Fibroblast of skin of back (primary cell): Measurements from ENCODE around the gene UBE4B.
"Not testable (repeated sequence)": the region's sequence is repeated elsewhere in the genome, so short reads cannot be mapped to it uniquely, and the experiment has no call there.

Experiments
- DNase-seq: peaks from one replicate; pipeline ENCODE4 v3.0.0-alpha.2; 2013

The UBE4B gene

DNA sequence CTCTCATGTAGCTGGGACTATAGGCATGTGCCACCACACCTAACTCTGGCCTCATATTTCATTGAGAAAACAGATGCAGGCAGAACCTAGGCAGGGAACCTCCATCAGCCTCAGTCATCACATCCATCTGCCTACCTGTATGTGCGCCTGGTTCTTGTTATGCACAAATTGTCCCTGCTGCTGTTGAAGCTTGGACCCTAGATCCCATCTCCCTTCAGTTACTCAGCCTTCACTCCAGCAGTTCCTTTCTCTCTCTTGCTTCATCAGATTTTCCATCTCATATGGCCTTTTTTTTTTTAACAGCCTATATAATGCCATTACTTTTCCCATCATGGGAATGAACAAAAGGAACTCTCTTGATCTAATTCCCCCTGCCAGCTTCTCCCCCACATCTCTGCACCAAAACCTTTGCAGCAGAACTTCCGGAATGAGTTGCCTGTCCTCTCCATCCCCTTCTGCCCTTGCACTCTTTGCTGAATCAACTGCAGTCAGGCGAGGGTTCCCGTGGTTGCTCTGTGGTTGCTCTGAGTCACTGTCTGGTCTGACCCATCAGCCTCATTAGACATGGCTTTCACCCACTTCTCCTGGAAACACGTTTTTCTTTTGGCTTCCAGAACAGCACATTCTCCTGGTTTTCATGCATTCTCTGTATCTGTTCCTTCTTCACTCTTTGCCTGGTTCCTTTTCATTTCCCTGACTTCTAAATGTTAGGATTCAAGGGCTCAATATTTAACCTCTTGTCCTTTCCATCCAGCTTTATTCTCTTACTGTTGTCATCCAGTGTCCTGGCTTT is 41.5 kb downstream of the UBE4B start:
- peak; percentile 94 for DNase-seq

DNA sequence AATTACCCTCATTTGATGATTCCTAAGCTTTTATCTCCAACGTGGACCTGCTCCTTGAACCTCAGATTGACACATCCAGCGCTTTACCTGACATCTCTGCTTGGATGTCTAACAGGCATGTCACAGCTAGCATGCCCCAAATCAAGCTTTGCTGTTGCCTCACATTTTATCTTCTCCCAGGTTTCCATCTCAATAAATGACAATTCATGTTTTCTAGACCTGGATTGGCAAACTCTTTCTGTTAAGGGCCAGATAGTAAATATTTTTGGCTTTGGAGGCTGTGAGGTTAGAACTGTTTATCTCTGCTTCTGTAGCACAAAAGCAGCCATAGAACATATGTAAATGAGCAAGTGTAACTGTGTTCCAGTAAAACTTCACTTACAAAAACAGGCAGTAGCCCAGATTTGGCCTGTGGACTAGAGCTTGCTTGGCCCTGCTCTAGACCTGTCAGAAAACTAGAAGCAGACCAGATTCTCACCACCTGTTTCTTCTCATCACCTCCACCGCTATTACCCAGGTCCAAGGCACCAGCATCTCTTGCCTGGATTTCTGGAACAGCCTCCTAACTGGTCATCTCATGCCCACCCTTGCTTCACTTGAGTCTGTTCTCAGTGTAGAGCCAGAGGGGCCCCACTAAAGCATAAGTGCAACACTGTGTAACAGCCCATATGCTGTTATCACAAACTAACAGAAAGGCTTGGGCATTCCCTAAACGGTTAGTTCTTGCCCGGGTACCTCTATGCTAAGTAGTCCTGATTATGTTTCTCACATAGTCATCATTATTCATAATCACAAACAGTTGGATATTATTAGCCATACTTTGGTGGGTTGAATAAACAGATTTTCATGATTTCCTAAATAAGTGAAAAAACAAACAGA is 42.3 kb downstream of the UBE4B start:
- no peak for DNase-seq

DNA sequence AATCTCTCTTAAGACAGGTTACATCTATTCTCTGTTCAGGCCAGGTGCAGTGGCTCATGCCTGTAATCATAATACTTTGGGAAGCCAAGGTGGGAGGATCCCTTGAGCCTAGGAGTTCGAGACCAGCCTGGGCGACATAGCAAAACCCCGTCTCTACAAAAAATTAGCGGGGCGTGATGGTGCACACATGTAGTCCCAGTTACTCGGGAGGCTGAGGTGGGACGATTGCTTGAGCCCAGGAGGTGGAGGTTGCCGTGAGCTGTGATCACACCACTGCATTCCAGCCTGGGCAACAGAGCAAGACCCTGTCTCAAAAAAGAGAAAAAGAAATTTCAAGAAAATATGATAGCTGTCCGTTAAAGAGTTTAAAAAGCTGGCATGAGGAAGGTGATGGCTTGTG is 43.0 kb downstream of the UBE4B start:
- no peak for DNase-seq

DNA sequence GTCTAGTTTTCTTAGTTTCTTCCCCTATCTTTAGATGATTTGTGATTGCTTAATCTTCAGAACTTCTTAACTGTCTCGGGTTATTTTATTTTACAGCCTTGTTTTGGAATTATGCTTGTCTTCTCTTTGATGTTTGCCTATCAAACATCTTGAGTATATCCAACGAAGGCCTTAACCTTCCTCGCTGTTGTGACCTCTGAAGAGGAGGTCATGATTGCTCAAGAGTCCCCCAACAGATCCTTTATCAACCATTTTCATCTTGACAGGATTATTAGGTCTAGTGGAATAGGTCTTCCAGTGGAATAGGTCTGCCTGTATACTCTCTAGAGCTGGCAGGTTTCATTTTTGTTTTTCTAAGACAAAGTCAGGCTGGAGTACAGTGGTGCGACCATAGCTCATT is 45.7 kb downstream of the UBE4B start:
- DNase-seq, result no peak

GRCh38 chr1:10080523-10080922 is 47.8 kb downstream of the UBE4B start:
- no peak for DNase-seq

GRCh38 chr1:10082785-10083479 is 50.2 kb downstream of the UBE4B start:
- DNase-seq, result no peak

GRCh38 chr1:10084045-10084444 is 51.3 kb downstream of the UBE4B start:
- no peak for DNase-seq

- DNase-seq, result no peak
These were observed 52.3 kb downstream of the UBE4B start for GRCh38 chr1:10085076-10085475.

- DNase-seq, result no peak
These were observed 54.5 kb downstream of the UBE4B start for GRCh38 chr1:10087210-10087609.

- no peak for DNase-seq
These were observed 69.2 kb downstream of the UBE4B start for GRCh38 chr1:10101929-10102328.

- DNase-seq, result no peak
These were observed 70.4 kb downstream of the UBE4B start for GRCh38 chr1:10103193-10103592.

DNA sequence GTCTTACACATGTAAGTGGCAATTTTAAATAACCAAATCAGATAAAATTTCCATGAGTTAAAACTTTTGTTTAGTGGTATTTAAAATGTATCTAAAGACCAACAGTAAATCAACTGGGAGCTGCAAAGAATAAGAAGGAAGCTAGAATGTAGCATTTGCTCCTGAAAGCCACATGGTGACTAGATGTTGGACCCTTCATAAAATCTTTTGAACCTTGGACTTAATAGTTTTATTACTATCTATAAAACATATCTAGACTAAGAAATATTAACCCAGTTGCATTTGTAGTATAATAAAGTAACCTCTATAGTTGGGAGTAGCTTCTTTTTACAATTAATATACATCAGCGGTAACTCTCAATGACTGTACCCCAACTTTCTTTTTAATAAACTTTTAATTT is 72.1 kb downstream of the UBE4B start:
- no peak for DNase-seq

DNA sequence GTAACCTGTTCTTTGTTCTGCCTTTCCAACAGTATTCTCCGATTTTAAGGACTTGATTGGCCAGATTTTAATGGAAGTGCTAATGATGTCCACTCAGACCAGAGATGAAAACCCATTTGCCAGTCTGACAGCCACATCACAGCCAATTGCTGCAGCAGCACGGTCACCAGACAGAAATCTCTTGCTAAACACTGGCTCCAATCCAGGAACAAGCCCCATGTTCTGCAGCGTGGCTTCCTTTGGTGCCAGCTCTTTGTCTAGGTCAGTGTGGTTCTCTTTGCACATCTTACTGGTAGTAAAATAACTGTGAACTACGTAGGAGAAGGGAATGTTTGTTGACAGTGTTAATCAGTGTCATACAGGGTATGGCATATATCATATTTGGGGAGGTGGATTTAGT is 72.7 kb downstream of the UBE4B start:
- no peak for DNase-seq

DNA sequence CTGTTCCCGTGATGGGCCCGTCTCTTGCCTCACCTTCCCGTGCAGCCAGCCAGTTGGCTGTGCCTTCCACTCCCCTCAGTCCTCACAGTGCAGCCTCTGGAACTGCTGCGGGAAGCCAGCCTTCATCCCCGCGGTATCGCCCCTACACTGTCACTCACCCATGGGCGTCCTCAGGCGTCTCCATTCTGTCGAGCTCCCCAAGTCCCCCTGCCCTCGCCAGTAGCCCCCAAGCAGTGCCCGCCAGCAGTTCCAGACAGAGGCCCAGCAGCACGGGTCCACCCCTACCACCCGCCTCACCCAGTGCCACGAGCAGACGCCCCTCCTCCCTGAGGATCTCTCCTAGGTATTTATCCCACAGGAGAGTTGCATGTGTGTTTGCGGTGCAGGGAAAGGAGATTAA is 73.5 kb downstream of the UBE4B start:
- DNase-seq, result no peak

DNA sequence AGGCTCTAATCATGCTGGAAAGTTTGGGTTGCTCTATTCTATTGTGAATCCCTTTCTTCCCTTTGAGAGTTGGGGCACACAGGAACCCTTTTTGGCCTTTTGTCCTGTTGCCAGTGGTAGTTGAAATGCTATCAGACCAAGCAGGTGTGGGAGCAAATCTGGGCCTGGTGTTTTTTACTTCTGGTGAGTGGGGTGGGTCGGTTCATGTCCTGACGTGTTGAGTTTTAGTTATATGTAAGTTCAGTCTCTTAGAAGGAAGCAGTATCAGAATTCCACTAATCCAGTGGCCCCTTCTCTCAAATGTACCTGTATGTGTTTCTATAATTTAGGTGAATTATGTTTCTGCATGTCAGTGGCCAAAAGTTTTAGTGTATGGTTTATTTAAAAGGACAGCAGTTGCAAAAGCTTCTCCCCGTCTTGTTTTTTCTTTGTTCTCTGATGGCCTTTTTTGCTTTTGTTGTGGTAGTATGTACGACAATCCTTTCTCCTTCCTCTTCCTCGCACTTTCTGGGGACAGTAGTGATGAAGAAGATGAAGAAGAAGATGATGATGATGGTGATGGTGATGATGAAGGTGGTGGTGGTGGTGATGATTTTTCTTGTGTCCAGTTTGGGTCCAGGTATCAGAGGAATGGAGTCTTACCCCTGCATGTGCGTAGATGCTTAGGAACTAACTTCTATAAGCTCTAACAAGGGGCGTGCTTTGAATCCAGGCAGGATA is 74.2 kb downstream of the UBE4B start:
- no peak for DNase-seq

DNA sequence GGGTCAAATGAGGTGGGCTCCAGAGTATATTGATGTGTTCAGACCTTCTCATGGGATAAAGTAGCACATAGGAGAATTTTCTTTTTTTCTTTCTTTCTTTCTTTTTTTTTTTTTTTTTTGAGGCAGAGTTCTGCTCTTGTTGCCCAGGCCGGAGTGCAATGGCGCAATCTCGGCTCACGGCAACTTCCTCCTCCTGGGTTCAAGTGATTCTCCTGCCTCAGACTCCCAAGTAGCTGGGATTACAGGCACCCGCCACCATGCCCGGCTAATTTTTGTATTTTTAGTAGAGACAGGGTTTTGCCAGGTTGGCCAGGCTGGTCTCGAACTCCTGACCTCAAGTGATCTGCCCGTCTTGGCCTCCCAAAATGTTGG is 74.7 kb downstream of the UBE4B start:
- not testable (repeated sequence) for DNase-seq

DNA sequence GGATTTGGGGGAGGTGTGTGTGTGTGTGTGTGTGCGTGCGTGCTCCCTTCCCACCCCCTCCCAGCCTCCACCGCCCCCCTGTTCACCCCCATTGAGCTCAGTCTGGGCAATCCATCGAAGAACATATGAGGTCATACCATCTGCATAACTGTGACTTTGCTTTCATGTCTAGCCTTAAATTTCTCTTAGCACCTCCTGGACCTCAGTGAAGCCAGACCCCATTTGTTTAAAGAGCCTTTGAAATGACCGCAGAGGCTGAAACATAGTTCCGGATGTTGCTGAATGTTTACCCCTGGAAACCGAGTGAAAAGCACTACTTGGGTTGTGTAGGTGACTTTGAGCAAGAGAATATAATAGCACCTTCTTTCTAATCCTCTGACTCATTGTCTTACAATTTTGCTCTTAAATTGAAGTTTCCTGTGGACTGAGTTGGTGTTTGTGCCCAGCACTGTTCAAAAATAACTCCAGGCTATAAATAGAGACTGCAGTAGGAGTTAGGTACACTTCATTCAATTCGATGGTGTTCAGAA is 75.4 kb downstream of the UBE4B start:
- DNase-seq, result peak; percentile 73

DNA sequence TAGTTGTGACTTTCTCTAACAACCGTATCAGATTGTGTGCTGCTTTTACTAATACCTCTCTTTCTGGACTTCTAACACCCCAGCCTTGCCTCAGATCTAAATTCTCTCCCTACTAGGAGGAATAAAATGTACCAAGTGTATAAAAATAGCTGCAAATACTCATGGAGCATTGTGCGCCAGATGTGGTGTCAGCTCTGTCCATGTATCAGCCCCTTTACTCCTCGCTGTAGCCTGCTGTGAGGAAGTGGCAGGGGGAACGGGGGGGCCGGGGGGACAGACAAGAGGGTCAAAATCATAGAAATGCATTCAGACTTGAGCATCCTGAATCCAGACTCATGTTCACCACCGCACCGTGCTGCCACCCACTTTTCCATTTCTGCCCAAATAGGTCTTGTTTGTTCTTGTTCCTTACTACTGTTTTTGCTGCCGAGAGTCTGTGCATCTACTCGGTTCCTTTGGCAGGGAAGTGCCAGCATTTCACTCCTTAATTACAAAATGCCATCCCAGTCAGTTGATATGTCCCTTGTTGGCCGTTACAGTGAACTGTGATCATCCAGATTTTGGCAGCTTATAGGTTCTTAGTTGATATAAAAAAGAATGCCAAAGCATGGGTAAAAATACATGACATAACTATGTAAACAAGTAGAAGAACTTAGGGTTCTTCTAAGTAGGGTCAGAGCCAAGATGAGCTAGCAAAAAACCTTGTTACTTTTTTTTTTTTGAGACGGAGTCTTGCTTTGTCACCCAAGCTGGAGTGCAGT is 76.4 kb downstream of the UBE4B start:
- peak; percentile 16 for DNase-seq

- no peak for DNase-seq
These were observed 80.7 kb downstream of the UBE4B start for GRCh38 chr1:10113501-10113900.

GRCh38 chr1:10114746-10115145 is 82.0 kb downstream of the UBE4B start:
- DNase-seq, result no peak

DNA sequence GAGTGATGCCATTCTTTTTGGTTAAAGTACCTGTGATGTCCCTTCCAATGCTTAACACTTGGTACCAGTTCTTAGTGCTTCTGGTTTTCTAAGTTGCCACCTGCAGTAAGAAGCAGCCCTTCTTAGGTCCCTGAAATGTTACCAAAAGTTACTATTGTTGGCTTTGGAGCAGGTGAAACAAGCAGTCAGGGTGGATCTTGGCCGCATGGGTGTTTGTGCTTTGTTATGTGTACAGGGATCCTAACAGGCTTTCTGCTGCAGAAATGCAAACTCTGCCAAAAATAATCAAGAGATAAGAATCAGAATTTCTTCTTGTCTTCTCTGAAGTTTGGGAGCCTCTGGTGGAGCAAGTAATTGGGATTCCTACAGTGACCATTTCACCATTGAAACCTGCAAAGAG is 84.4 kb downstream of the UBE4B start:
- no peak for DNase-seq

- DNase-seq, result no peak
These were observed 85.1 kb downstream of the UBE4B start for GRCh38 chr1:10117865-10118264.
